Measurements from ENCODE around the gene TNS4. TPM values are rescaled to one million over a fixed set of nuclear protein-coding genes. Genes with fewer than 3 reads are reported as not detected.

Gene TNS4
- total and polyA plus RNA-seq, 2 experiments from 2014 or later = 0.20 TPM; not detected in 1

- in situ Hi-C loops (cut with MboI) = loop anchor here (10.0 kb wide), 1 partner anchor 169 kb away; the partner anchor contains the start of gene GJD3
- DNase-seq = no peak
- Histone ChIP-seq H3K4me2 (ENCODE audit: unreplicated experiment) (no peak overlapping the region), H3K9me3 (ENCODE audit: low read depth) (no peaks in the 10 kb centered on the region), H3K27ac (peak overlapping the region; percentile 55), H3F3A (ENCODE audit: insufficient read depth) (peaks cover 39% of the 10 kb centered on the region), H4K20me1 (ENCODE audit: insufficient read depth) (no peaks in the 10 kb centered on the region), H3K27me3 (replicated peaks; ENCODE audit: insufficient read depth) (no peaks in the 10 kb centered on the region), H3K79me2 (ENCODE audit: insufficient read depth) (no peaks in the 10 kb centered on the region), H3K4me3 (no peak overlapping the region), H3K36me3 (ENCODE audit: low read depth) (no peaks in the 10 kb centered on the region), H3K9ac (peak overlapping the region; percentile 27), H2AFZ (0 out of 2 replicates have a peak overlapping the region, but pooled peaks have one; percentile 5), H3K4me1 (ENCODE audit: insufficient read depth) (peaks cover 53% of the 10 kb centered on the region), H3K9me2 (ENCODE audit: insufficient read depth) (no peaks in the 10 kb centered on the region)
- TF ChIP-seq EZH2phosphoT487 (IDR thresholded peaks at IDR 0.05; ENCODE audit: insufficient read depth, low read depth) (no peak), EZH2 (IDR thresholded peaks at IDR 0.05; ENCODE audit: insufficient read depth, poor library complexity, severe bottlenecking) (no peak)
- WGBS, 2 experiments (ENCODE audit: low coverage in 1 of 2, low lambda C conversion rate in 2 of 2, missing lambda C conversion rate in 2 of 2) = 59 to 60% methylated on average over 4 of the region's 4 CpGs
These were observed 32.5 kb upstream of the TNS4 start for GRCh38 chr17:40533896-40534295.

GRCh38 chr17:40532520-40533253 is 31.3 kb upstream of the TNS4 start:
- peak overlapping the region; percentile 27; the same call in 1 of the 2 replicates for H3K9ac ChIP-seq

GRCh38 chr17:40531051-40531991 is 29.9 kb upstream of the TNS4 start:
- Histone ChIP-seq H3K9me2 (ENCODE audit: insufficient read depth) (no peaks in the 10 kb centered on the region), H3K79me2 (ENCODE audit: insufficient read depth) (no peaks in the 10 kb centered on the region), H3K4me1 (ENCODE audit: insufficient read depth) (peaks cover 46% of the 10 kb centered on the region), H3K27me3 (replicated peaks; ENCODE audit: insufficient read depth) (no peaks in the 10 kb centered on the region), H4K20me1 (ENCODE audit: insufficient read depth) (no peaks in the 10 kb centered on the region), H3K36me3 (ENCODE audit: low read depth) (no peaks in the 10 kb centered on the region), H3F3A (ENCODE audit: insufficient read depth) (peaks cover 36% of the 10 kb centered on the region), H3K27ac (no peak overlapping the region), H3K9ac (no peak overlapping the region), H3K4me2 (ENCODE audit: unreplicated experiment) (no peak overlapping the region), H3K9me3 (ENCODE audit: low read depth) (no peaks in the 10 kb centered on the region), H3K4me3 (no peak overlapping the region), H2AFZ (no peak overlapping the region)
- TF ChIP-seq EZH2phosphoT487 (IDR thresholded peaks at IDR 0.05; ENCODE audit: insufficient read depth, low read depth) = no peak
- no peak for TF ChIP-seq EZH2 (IDR thresholded peaks at IDR 0.05; ENCODE audit: insufficient read depth, poor library complexity, severe bottlenecking)
- WGBS, 2 experiments (ENCODE audit: low coverage in 1 of 2, low lambda C conversion rate in 2 of 2, missing lambda C conversion rate in 2 of 2) = 94% methylated on average over 15 of the region's 15 CpGs
- no peak for DNase-seq
- in situ Hi-C loops (cut with MboI) = loop anchor here (10.0 kb wide), 1 partner anchor 167 kb away; the partner anchor contains the start of gene GJD3

More at GRCh38 chr17:40532520-40533253, 31.3 kb upstream of the TNS4 start:
- Histone ChIP-seq H3K4me3 (no peak overlapping the region), H3K36me3 (ENCODE audit: low read depth) (no peaks in the 10 kb centered on the region), H2AFZ (peak overlapping the region; percentile 12), H3K4me1 (ENCODE audit: insufficient read depth) (peaks cover 46% of the 10 kb centered on the region), H3K27me3 (replicated peaks; ENCODE audit: insufficient read depth) (no peaks in the 10 kb centered on the region), H3K27ac (peak overlapping the region; percentile 10), H3K9me3 (ENCODE audit: low read depth) (no peaks in the 10 kb centered on the region), H4K20me1 (ENCODE audit: insufficient read depth) (no peaks in the 10 kb centered on the region), H3K9me2 (ENCODE audit: insufficient read depth) (no peaks in the 10 kb centered on the region), H3K4me2 (ENCODE audit: unreplicated experiment) (peak overlapping the region; percentile 6), H3F3A (ENCODE audit: insufficient read depth) (peaks cover 32% of the 10 kb centered on the region), H3K79me2 (ENCODE audit: insufficient read depth) (no peaks in the 10 kb centered on the region)
- TF ChIP-seq EZH2phosphoT487 (IDR thresholded peaks at IDR 0.05; ENCODE audit: insufficient read depth, low read depth) = no peak
- TF ChIP-seq EZH2 (IDR thresholded peaks at IDR 0.05; ENCODE audit: insufficient read depth, poor library complexity, severe bottlenecking) = no peak
- no peak for DNase-seq
- in situ Hi-C loops (cut with MboI) = loop anchor here (10.0 kb wide), 1 partner anchor 168 kb away; the partner anchor contains the start of gene GJD3
- 67 to 68% methylated on average over 6 of the region's 6 CpGs for WGBS, 2 experiments (ENCODE audit: low coverage in 1 of 2, low lambda C conversion rate in 2 of 2, missing lambda C conversion rate in 2 of 2)

- H3K9me3 ChIP-seq (ENCODE audit: low read depth) = no peaks in the 10 kb centered on the region
- no peak for DNase-seq
- H3K9ac ChIP-seq = no peak overlapping the region
- H3K27me3 ChIP-seq (replicated peaks; ENCODE audit: insufficient read depth) = no peaks in the 10 kb centered on the region
- in situ Hi-C loops (cut with MboI) = loop anchor here (10.0 kb wide), 1 partner anchor 166 kb away; the partner anchor contains the start of gene GJD3
- no peak overlapping the region for H3K4me3 ChIP-seq
- peaks cover 40% of the 10 kb centered on the region for H3K4me1 ChIP-seq (ENCODE audit: insufficient read depth)
- no peaks in the 10 kb centered on the region for H3K9me2 ChIP-seq (ENCODE audit: insufficient read depth)
- no peak overlapping the region for H3K27ac ChIP-seq
- WGBS, 2 experiments (ENCODE audit: low coverage in 1 of 2, low lambda C conversion rate in 2 of 2, missing lambda C conversion rate in 2 of 2) = 96 to 97% methylated on average over 5 of the region's 5 CpGs
- no peak overlapping the region for H2AFZ ChIP-seq
- peaks cover 37% of the 10 kb centered on the region for H3F3A ChIP-seq (ENCODE audit: insufficient read depth)
- no peaks in the 10 kb centered on the region for H3K79me2 ChIP-seq (ENCODE audit: insufficient read depth)
- no peaks in the 10 kb centered on the region for H4K20me1 ChIP-seq (ENCODE audit: insufficient read depth)
- TF ChIP-seq EZH2 (IDR thresholded peaks at IDR 0.05; ENCODE audit: insufficient read depth, poor library complexity, severe bottlenecking) = no peak
- no peak for TF ChIP-seq EZH2phosphoT487 (IDR thresholded peaks at IDR 0.05; ENCODE audit: insufficient read depth, low read depth)
- no peaks in the 10 kb centered on the region for H3K36me3 ChIP-seq (ENCODE audit: low read depth)
- no peak overlapping the region for H3K4me2 ChIP-seq (ENCODE audit: unreplicated experiment)
These were observed 29.1 kb upstream of the TNS4 start for GRCh38 chr17:40530531-40530994.

All from GM23248 (cell line).